IMR-90 (cell line): Measurements from ENCODE around the gene PRKN. TPM values are rescaled to one million over a fixed set of nuclear protein-coding genes. Genes with fewer than 3 reads are reported as not detected.

ENCODE experiments used
- ATAC-seq: fragments of 200-7000 bp; cut with Tn5 transposase; 2 replicates; pipeline ENCODE4 v1.9.1; 2020; ENCODE audit warnings: low read depth, mild to moderate bottlenecking, moderate library complexity
- BruUV-seq: library from RNA; stranded (reverse); fragments of 400-500 nt; replicated peaks from 2 replicates; lab custom pipeline; 2021; lab: Mats Ljungman, UMichigan
- CTCF ChIA-PET: fragments of 300-600 bp; formaldehyde crosslinking; extraction: SDS; loops from one replicate; lab custom pipeline; 2021; ENCODE audit warnings: antibody characterized with exemption; lab: Yijun Ruan, JAX
- POLR2A ChIA-PET: fragments of 300-600 bp; sonication (Branson Sonifier 250); formaldehyde crosslinking; loops from one replicate; lab custom pipeline; 2022; ENCODE audit warnings: antibody characterized with exemption; ENCODE audit not compliant: unreplicated experiment; lab: Charles Lee
- DNase-seq: peaks from one replicate; pipeline ENCODE4 v3.0.0; 2013
- H2AFZ ChIP-seq: replicated peaks from 2 replicates; pipeline ENCODE3; 2013; ENCODE audit warnings: low read length, mild to moderate bottlenecking; ENCODE audit not compliant: poor library complexity
- H2AK5ac ChIP-seq: 2 replicates; pipeline ENCODE4 v1.6.1; 2013; ENCODE audit warnings: low read depth, low read length, inconsistent platforms
- H2AK9ac ChIP-seq: replicated peaks from 2 replicates; pipeline ENCODE3; 2013; ENCODE audit warnings: mild to moderate bottlenecking, low read depth, low read length, moderate library complexity; ENCODE audit not compliant: poor library complexity
- H2BK120ac ChIP-seq: 2 replicates; pipeline ENCODE4 v1.6.1; 2013; ENCODE audit warnings: low read depth, low read length, inconsistent platforms
- H2BK15ac ChIP-seq: 3 replicates; pipeline ENCODE4 v1.6.1; 2013; ENCODE audit warnings: low read depth, low read length, inconsistent platforms
- H2BK20ac ChIP-seq: 2 replicates; pipeline ENCODE4 v1.6.1; 2013; ENCODE audit warnings: low read depth, mild to moderate bottlenecking, inconsistent platforms, low read length, moderate library complexity
- H2BK5ac ChIP-seq: 2 replicates; pipeline ENCODE4 v1.6.1; 2013; ENCODE audit warnings: mild to moderate bottlenecking, low read depth, low read length, inconsistent platforms; ENCODE audit not compliant: poor library complexity, severe bottlenecking
- H3K14ac ChIP-seq: replicated peaks from 2 replicates; pipeline ENCODE4 v1.6.1; 2013; ENCODE audit warnings: low read depth, low read length, inconsistent platforms
- H3K18ac ChIP-seq: 2 replicates; pipeline ENCODE4 v1.6.1; 2013; ENCODE audit warnings: low read depth, low read length, control low read depth
- H3K23ac ChIP-seq: 2 replicates; pipeline ENCODE4 v1.6.1; 2013; ENCODE audit warnings: low read depth, low read length, inconsistent platforms
- H3K27ac ChIP-seq: 2 replicates; pipeline ENCODE4 v1.5.1; 2013; ENCODE audit warnings: mild to moderate bottlenecking, control low read depth, low read length; ENCODE audit not compliant: insufficient read depth
- H3K27me3 ChIP-seq: 2 replicates; pipeline ENCODE4 v1.6.1; 2013; ENCODE audit warnings: low read length; ENCODE audit not compliant: control insufficient read depth, insufficient read depth
- H3K36me3 ChIP-seq: 2 replicates; pipeline ENCODE4 v1.6.1; 2013; ENCODE audit warnings: low read length, mixed read lengths; ENCODE audit not compliant: control insufficient read depth, insufficient read depth
- H3K4ac ChIP-seq: 2 replicates; pipeline ENCODE4 v1.6.1; 2013; ENCODE audit warnings: low read depth, low read length, inconsistent platforms
- H3K4me1 ChIP-seq: 2 replicates; pipeline ENCODE4 v1.6.1; 2013; ENCODE audit warnings: low read length, mixed read lengths; ENCODE audit not compliant: control insufficient read depth, insufficient read depth
- H3K4me2 ChIP-seq: 2 replicates; pipeline ENCODE4 v1.6.1; 2013; ENCODE audit warnings: low read depth, mild to moderate bottlenecking, control low read depth, low read length, moderate library complexity
- H3K4me3 ChIP-seq: 2 replicates; pipeline ENCODE4 v1.5.1; 2013; ENCODE audit warnings: low read depth, mild to moderate bottlenecking, control low read depth, low read length, moderate library complexity; ENCODE audit not compliant: insufficient read depth
- H3K56ac ChIP-seq: 2 replicates; pipeline ENCODE4 v1.6.1; 2013; ENCODE audit warnings: low read length, inconsistent platforms; ENCODE audit not compliant: insufficient read depth; ENCODE audit errors: extremely low read depth
- H3K79me1 ChIP-seq, 2 experiments: 2 replicates each; pipeline ENCODE4 v1.6.1; 2013; ENCODE audit warnings: low read length in 2 of 2, inconsistent platforms in 1 of 2, low read depth in 1 of 2
- H3K9ac ChIP-seq: 2 replicates; pipeline ENCODE4 v1.6.1; 2013; ENCODE audit warnings: low read depth, low read length, control low read depth
- H3K9me1 ChIP-seq: 2 replicates; pipeline ENCODE4 v1.6.1; 2013; ENCODE audit warnings: low read length, inconsistent platforms; ENCODE audit not compliant: insufficient read depth
- H3K9me3 ChIP-seq: 2 replicates; pipeline ENCODE4 v1.6.1; 2013; ENCODE audit warnings: low read length; ENCODE audit not compliant: control insufficient read depth, insufficient read depth
- H4K20me1 ChIP-seq: 2 replicates; pipeline ENCODE4 v1.6.1; 2013; ENCODE audit warnings: low read length, inconsistent platforms; ENCODE audit not compliant: insufficient read depth
- H4K5ac ChIP-seq: 2 replicates; pipeline ENCODE4 v1.6.1; 2013; ENCODE audit warnings: mild to moderate bottlenecking, low read depth, low read length, control low read depth
- H4K8ac ChIP-seq, 2 experiments: 2 replicates each; pipeline ENCODE4 v1.6.1; 2013; ENCODE audit warnings: low read depth in 2 of 2, low read length in 2 of 2, control low read depth in 1 of 2, inconsistent platforms in 1 of 2
- H4K91ac ChIP-seq: 2 replicates; pipeline ENCODE4 v1.6.1; 2013; ENCODE audit warnings: low read depth, low read length, inconsistent platforms; ENCODE audit not compliant: insufficient read depth
- BHLHE40 ChIP-seq: fragments of 150-350 bp; IDR thresholded peaks from 2 replicates; pipeline ENCODE4 v1.6.1; 2016; ENCODE audit warnings: mild to moderate bottlenecking, low read depth, low read length
- CTCF ChIP-seq: conservative IDR thresholded peaks from 2 replicates; pipeline ENCODE4 v1.5.1; 2012; ENCODE audit warnings: mild to moderate bottlenecking, low read depth, low read length, improper control_type of control experiment
- ELK1 ChIP-seq: fragments of 150-350 bp; IDR thresholded peaks from 2 replicates; pipeline ENCODE4 v1.6.1; 2016; ENCODE audit warnings: low read depth, mild to moderate bottlenecking, low read length, moderate library complexity, borderline replicate concordance
- FOS ChIP-seq: fragments of 150-350 bp; IDR thresholded peaks from 2 replicates; pipeline ENCODE4 v1.6.1; 2016; ENCODE audit warnings: low read depth, low read length
- MAFK ChIP-seq: IDR thresholded peaks from 2 replicates; pipeline ENCODE4 v1.6.1; 2012; ENCODE audit warnings: low read depth, low read length, improper control_type of control experiment
- NFE2L2 ChIP-seq: fragments of 150-350 bp; IDR thresholded peaks from 2 replicates; pipeline ENCODE4 v1.6.1; 2016; ENCODE audit warnings: low read depth, mild to moderate bottlenecking, low read length
- POLR2A ChIP-seq: IDR thresholded peaks from 2 replicates; pipeline ENCODE4 v1.6.1; 2012; ENCODE audit warnings: mild to moderate bottlenecking, low read depth, low read length
- RAD21 ChIP-seq: IDR thresholded peaks from 2 replicates; pipeline ENCODE4 v1.6.1; 2012; ENCODE audit warnings: low read length, improper control_type of control experiment
- RCOR1 ChIP-seq: IDR thresholded peaks from 2 replicates; pipeline ENCODE4 v1.6.1; 2012; ENCODE audit warnings: mild to moderate bottlenecking, low read length, improper control_type of control experiment; ENCODE audit not compliant: insufficient replicate concordance
- SMC3 ChIP-seq: fragments of 150-350 bp; IDR thresholded peaks from 2 replicates; pipeline ENCODE4 v1.6.1; 2016; ENCODE audit warnings: low read depth, mild to moderate bottlenecking, antibody characterized with exemption, low read length, moderate library complexity
- WGBS, 2 experiments: methylation state at CpG; one replicate each; pipeline versions ENCODE4 v1.1.5 to v1.1.7; 2013; ENCODE audit warnings: missing lambda C conversion rate in 2 of 2; ENCODE audit not compliant: insufficient read length in 1 of 2; ENCODE audit errors: extremely low coverage in 2 of 2; 5-methylcytosine and 5-hydroxymethylcytosine counted together
- dilution Hi-C: fragments of 300-500 bp; cut with HindIII; formaldehyde crosslinking; loops from one replicate; pipeline ENCODE4 v1.14.3; 2018; ENCODE audit warnings: low sequenced_read_pairs; ENCODE audit not compliant: unreplicated experiment
- in situ Hi-C: fragments of 300-500 bp; cut with MboI; formaldehyde crosslinking; loops from 3 replicates; pipeline ENCODE4 v1.14.3; 2019; ENCODE audit warnings: low sequenced_read_pairs, inconsistent platforms, mixed read lengths
- intact Hi-C: fragments of 100-400 bp; cut with micrococcal nuclease; formaldehyde crosslinking; loops from 2 replicates; pipeline ENCODE4 v1.10.0; 2022
- polyA plus RNA-seq, 3 experiments: library from polyadenylated mRNA; depleted of rRNA; stranded (reverse); fragments of >200 nt; gene quantifications; 2 replicates each; pipeline ENCODE4 v1.2.3, GENCODE V29; 2012; ENCODE audit warnings: low replicate concordance in 1 of 3
- total RNA-seq: library from RNA; depleted of rRNA; stranded (reverse); fragments of >200 nt; gene quantifications from 2 replicates; pipeline ENCODE4 v1.2.3, GENCODE V29; 2012

The PRKN gene
- total and polyA plus RNA-seq, 2 of the 4 experiments (the other 2 are of a cell fraction): 0.15 to 0.18 TPM

GRCh38 chr6:161744211-161745067, 983.1 kb downstream of the PRKN start:
- H2BK5ac ChIP-seq: no peak overlapping the region
- no peak overlapping the region for H2BK15ac ChIP-seq
- H3K4ac ChIP-seq: no peak overlapping the region
- no peaks in the 10 kb centered on the region for H3K4me1 ChIP-seq
- ChIA-PET POLR2A (no interaction called here), CTCF (no interaction called here)
- peaks cover 23% of the 10 kb centered on the region for H3K9me3 ChIP-seq
- no peaks in the 10 kb centered on the region for H3K27me3 ChIP-seq
- dilution Hi-C loops: no loop called here
- H4K5ac ChIP-seq: no peak overlapping the region
- H3K4me2 ChIP-seq: no peak overlapping the region
- ATAC-seq (no peak), DNase-seq (no peak)
- no peak overlapping the region for H2AK9ac ChIP-seq
- H3K27ac ChIP-seq: no peak overlapping the region
- H2BK20ac ChIP-seq: no peak overlapping the region
- H3K79me1 ChIP-seq: no peaks in the 10 kb centered on the region
- no peak overlapping the region for H2BK120ac ChIP-seq
- no peak overlapping the region for H3K4me3 ChIP-seq
- H3K36me3 ChIP-seq: no peaks in the 10 kb centered on the region
- no peak overlapping the region for H3K18ac ChIP-seq
- H3K9me1 ChIP-seq: no peaks in the 10 kb centered on the region
- TF ChIP-seq POLR2A (no peak), NFE2L2 (no peak), RAD21 (no peak), SMC3 (no peak), RCOR1 (no peak), ELK1 (no peak), FOS (no peak), BHLHE40 (no peak), CTCF (no peak), MAFK (no peak)
- no peak overlapping the region for H4K8ac ChIP-seq
- no peak overlapping the region for H3K56ac ChIP-seq
- no peak overlapping the region for H2AFZ ChIP-seq
- no peak overlapping the region for H3K14ac ChIP-seq
- H3K23ac ChIP-seq: no peak overlapping the region
- WGBS, 2 experiments: 67% methylated on average over 3 of the region's 14 CpGs; no CpG with 5 or more reads in 1 of the 2 experiments
- BruUV-seq: no TSS peak
- no peak overlapping the region for H2AK5ac ChIP-seq
- in situ Hi-C loops: no loop called here
- no peak overlapping the region for H3K9ac ChIP-seq
- H4K20me1 ChIP-seq: no peaks in the 10 kb centered on the region
- intact Hi-C loops: no loop called here
- no peak overlapping the region for H4K91ac ChIP-seq
